Gastrocnemius medialis (tissue), 4 donors: ENCODE measurements around the gene SEC11A. TPM values are rescaled to one million over a fixed set of nuclear protein-coding genes. Genes with fewer than 3 reads are reported as not detected.

ENCODE experiments used
- ATAC-seq, 2 donors: fragments of 150-250 bp; one replicate each; pipeline ENCODE4 v1.9.1; 2016
- DNase-seq, 2 donors: peaks; one replicate each; pipeline ENCODE4 v3.0.0-alpha.2; 2019
- H3K27ac ChIP-seq, 4 donors: fragments of 200-600 bp; sonication (generic); 1 replicate in 1 of 4; 2 replicates in 3 of 4; pipeline ENCODE4 v1.5.1; 2016 to 2018; ENCODE audit warnings: mild to moderate bottlenecking in 2 of 4, moderate library complexity in 1 of 4
- H3K27me3 ChIP-seq, 3 donors: fragments of 200-600 bp; sonication (generic) in 2 of 3; 1 replicate in 1 of 3; 2 replicates in 2 of 3; pipeline versions ENCODE4 v1.5.1 to v1.6.0; 2016 to 2019; ENCODE audit warnings: mild to moderate bottlenecking in 1 of 3, moderate library complexity in 1 of 3
- H3K36me3 ChIP-seq, 2 donors: fragments of 200-600 bp; sonication (generic) in 1 of 2; one replicate each; pipeline ENCODE4 v1.5.1; 2017 to 2018
- H3K4me1 ChIP-seq, 2 donors: fragments of 200-600 bp; sonication (generic) in 1 of 2; one replicate each; pipeline ENCODE4 v1.5.1; 2016 to 2017; ENCODE audit warnings: mild to moderate bottlenecking in 2 of 2
- H3K4me3 ChIP-seq, 4 donors: fragments of 200-600 bp; sonication (generic) in 3 of 4; 1 replicate in 1 of 4; 2 replicates in 3 of 4; pipeline ENCODE4 v1.5.1; 2016 to 2019; ENCODE audit warnings: mild to moderate bottlenecking in 2 of 4
- H3K9me3 ChIP-seq, 3 donors: fragments of 200-600 bp; sonication (generic) in 2 of 3; 1 replicate in 1 of 3; 2 replicates in 2 of 3; pipeline ENCODE4 v1.5.1; 2016 to 2019
- POLR2A ChIP-seq, 2 donors: fragments of 450-650 bp; IDR thresholded peaks; one replicate each; pipeline ENCODE4 v1.6.1; 2017; ENCODE audit warnings: antibody characterized with exemption in 2 of 2, mild to moderate bottlenecking in 2 of 2, moderate library complexity in 2 of 2
- in situ Hi-C, 4 donors: fragments of 200-750 bp; cut with MboI; loops; one replicate each; pipeline versions ENCODE4 v1.15.0 to v1.8.0; 2017; ENCODE audit warnings: low sequenced_read_pairs in 4 of 4
- intact Hi-C: fragments of 100-400 bp; cut with DNase I; formaldehyde crosslinking; loops from one replicate; pipeline ENCODE4 v1.15.1; 2023; ENCODE audit warnings: low total_unique reads
- total RNA-seq, 4 donors: library from RNA; depleted of rRNA; stranded (reverse); fragments of >200 nt; gene quantifications; one replicate each; pipeline versions ENCODE4 v1.1.0 to v1.2.3, GENCODE V29; 2016
- TF ChIP-seq, protein P1 (sequence below), 5 experiments: fragments of 450-650 bp in 3 of 5; fragments of 200-600 bp in 2 of 5; sonication (generic) in 2 of 5; IDR thresholded peaks in 4 of 5; conservative IDR thresholded peaks in 1 of 5; 1 replicate in 4 of 5; 2 replicates in 1 of 5; pipeline ENCODE4 v1.5.1; 2016 to 2019; ENCODE audit warnings: antibody characterized with exemption in 5 of 5, mild to moderate bottlenecking in 3 of 5, moderate library complexity in 3 of 5

The SEC11A gene
- total RNA-seq: 100 to 1,000 TPM in 3 of 4 donors, 10 to 100 TPM in 1; 90.2 to 127 (median 118) TPM

DNA sequence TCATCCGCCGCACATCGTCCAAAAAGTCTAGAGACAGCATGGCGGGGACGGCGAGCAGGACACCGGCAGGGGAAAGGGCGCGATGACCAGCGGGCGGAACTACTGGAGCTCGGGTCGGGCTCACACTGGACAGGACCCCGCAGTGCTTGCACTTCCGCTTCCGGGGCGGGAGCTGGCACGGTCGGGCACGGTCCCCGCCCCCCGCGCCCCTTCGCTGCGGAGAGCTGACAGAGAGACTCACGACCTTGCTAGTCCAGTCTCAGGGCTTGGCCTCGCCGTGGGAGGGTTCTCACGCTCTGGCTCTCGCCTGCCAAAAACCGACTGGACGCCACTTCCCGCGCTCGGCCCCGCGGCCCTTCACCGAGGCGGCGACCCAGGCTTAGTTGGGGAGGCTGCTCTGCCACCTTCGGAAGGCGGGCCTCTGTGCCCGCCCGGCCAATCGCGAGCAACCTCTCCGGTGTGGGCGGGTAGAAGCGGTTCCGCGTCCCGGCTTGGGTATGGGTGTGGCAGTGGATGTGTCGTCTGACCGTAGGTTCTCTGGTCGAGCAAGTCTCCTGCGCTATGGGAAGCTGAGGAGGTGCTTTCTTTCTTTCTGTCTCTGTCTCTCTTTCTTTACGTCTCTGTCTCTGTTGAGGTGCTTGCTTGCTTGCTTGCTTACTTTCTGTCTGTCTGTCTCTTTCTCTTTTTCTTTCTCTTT, at the start of gene SEC11A:
SEC11A (minus strand) TSS at position 104 of the 697 bp plus-strand sequence; CDS start at position 40, 64 bp downstream.
- Histone ChIP-seq H3K27me3 (no peaks in the 10 kb centered on the region), H3K9me3 (no peaks in the 10 kb centered on the region), H3K27ac (peak within 1 kb of the TSS; percentile 95 to 97 (median 96)), H3K4me1 (peaks cover 29 to 30% of the 10 kb centered on the region in 2 donors), H3K36me3 (peaks cover 0 to 6% of the 10 kb centered on the region in 2 donors), H3K4me3 (peak within 1 kb of the TSS; percentile 87 to 94 (median 90))
- TF ChIP-seq, protein P1, sequence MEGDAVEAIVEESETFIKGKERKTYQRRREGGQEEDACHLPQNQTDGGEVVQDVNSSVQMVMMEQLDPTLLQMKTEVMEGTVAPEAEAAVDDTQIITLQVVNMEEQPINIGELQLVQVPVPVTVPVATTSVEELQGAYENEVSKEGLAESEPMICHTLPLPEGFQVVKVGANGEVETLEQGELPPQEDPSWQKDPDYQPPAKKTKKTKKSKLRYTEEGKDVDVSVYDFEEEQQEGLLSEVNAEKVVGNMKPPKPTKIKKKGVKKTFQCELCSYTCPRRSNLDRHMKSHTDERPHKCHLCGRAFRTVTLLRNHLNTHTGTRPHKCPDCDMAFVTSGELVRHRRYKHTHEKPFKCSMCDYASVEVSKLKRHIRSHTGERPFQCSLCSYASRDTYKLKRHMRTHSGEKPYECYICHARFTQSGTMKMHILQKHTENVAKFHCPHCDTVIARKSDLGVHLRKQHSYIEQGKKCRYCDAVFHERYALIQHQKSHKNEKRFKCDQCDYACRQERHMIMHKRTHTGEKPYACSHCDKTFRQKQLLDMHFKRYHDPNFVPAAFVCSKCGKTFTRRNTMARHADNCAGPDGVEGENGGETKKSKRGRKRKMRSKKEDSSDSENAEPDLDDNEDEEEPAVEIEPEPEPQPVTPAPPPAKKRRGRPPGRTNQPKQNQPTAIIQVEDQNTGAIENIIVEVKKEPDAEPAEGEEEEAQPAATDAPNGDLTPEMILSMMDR (IDR thresholded peaks at IDR 0.05 in 4 of 5, conservative IDR thresholded peaks at IDR 0.05 in 1 of 5): no peak
- peak; percentile 72 to 80 for TF ChIP-seq POLR2A (IDR thresholded peaks at IDR 0.05)
- in situ Hi-C loops: no loop called here
- intact Hi-C loops: loop anchor here (1.0 to 5.0 kb wide), 5 partner anchors 32 to 101 kb away; partner anchors contain the start of genes ALPK3, NMB, WDR73 and ZNF592
- peak; percentile 95 for ATAC-seq
- DNase-seq: peak; percentile 95

DNA sequence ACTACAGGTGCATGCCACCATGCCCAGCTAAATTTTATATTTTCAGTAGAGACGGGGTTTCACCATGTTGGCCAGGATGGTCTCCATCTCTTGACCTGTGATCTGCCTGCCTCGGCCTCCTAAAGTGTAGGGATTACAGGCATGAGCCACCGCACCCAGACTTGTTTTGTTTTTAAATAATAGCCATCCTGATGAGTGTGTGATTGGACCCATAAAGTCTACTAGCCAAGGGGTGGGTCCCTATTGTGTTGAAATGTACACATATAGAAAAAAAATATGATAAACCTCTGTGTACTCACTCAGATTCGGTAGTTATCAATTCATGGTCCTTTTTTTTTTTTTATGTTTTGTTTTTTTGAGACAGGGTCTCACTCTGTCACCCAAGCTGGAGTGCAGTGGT, 49.7 kb upstream of the SEC11A start:
- intact Hi-C loops: loop anchor here (1.0 kb wide), 1 partner anchor 43 kb away; no protein-coding TSS in a partner anchor
- peaks cover 0 to 25% of the 10 kb centered on the region in 2 donors for H3K36me3 ChIP-seq
- H3K4me3 ChIP-seq: no peak overlapping the region
- no peaks in the 10 kb centered on the region for H3K27me3 ChIP-seq
- in situ Hi-C loops: no loop called here
- H3K9me3 ChIP-seq: no peaks in the 10 kb centered on the region
- DNase-seq: no peak
- H3K27ac ChIP-seq: peak overlapping the region in 1 of 4 donors; percentile 56
- no peak for ATAC-seq
- H3K4me1 ChIP-seq: peaks cover 36 to 40% of the 10 kb centered on the region in 2 donors
- TF ChIP-seq POLR2A (IDR thresholded peaks at IDR 0.05): no peak
- TF ChIP-seq, protein P1 (IDR thresholded peaks at IDR 0.05 in 4 of 5, conservative IDR thresholded peaks at IDR 0.05 in 1 of 5): no peak

DNA sequence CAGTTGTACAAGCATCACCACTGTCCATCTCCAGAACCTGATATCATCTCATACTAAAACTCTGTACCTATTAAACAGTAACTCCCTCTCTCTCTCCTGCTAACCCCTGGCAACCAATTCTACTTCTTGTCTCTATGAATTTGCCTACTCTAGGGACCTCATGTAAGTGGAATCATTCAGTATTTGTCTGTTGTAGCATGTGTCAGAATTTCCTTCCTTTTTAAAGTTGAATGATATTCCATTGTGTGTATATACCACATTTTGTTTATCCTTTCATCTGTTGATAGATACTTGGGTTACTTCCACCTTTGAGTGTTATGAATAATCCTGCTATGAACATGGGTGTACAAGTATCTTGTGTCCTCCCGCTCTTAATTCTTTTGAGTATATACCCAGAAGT, 49.0 kb upstream of the SEC11A start:
- Histone ChIP-seq H3K4me3 (no peak overlapping the region), H3K27me3 (no peaks in the 10 kb centered on the region), H3K4me1 (peaks cover 43 to 47% of the 10 kb centered on the region in 2 donors), H3K36me3 (peaks cover 0 to 25% of the 10 kb centered on the region in 2 donors), H3K27ac (peak overlapping the region in 2 of 4 donors; percentile 15 to 71), H3K9me3 (no peaks in the 10 kb centered on the region)
- ATAC-seq (no peak), DNase-seq (no peak)
- TF ChIP-seq, protein P1 (IDR thresholded peaks at IDR 0.05 in 4 of 5, conservative IDR thresholded peaks at IDR 0.05 in 1 of 5): no peak
- TF ChIP-seq POLR2A (IDR thresholded peaks at IDR 0.05): no peak
- in situ Hi-C loops (no loop called here), intact Hi-C loops (loop anchor here (1.0 kb wide), 1 partner anchor 43 kb away; no protein-coding TSS in a partner anchor)

DNA sequence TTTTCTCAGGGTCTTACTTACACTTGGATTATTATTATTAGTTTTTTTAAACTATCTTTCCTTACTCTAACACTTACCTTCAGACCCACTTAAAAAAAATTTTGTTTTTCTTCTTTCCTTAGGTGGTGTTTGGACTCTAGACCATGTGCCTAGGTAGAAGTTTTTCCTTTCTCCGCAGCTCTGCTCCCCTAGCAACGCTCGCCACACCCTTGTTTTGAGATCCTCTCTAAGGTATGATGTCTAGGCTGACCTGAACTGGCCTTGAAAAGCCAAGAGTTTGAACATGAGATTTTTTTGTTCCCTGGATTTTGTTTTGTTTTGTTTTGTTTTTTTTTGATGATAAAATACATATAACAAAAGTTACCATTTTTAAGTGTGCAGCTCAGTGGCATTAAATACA, 48.6 kb upstream of the SEC11A start:
- peaks cover 0 to 25% of the 10 kb centered on the region in 2 donors for H3K36me3 ChIP-seq
- ATAC-seq: no peak
- H3K27ac ChIP-seq: peak overlapping the region in 3 of 4 donors; percentile 71 to 77 (median 74)
- H3K4me3 ChIP-seq: no peak overlapping the region
- intact Hi-C loops: no loop called here
- H3K4me1 ChIP-seq: peaks cover 47 to 49% of the 10 kb centered on the region in 2 donors
- H3K27me3 ChIP-seq: no peaks in the 10 kb centered on the region
- DNase-seq: no peak
- no peaks in the 10 kb centered on the region for H3K9me3 ChIP-seq
- TF ChIP-seq POLR2A (IDR thresholded peaks at IDR 0.05): no peak
- TF ChIP-seq, protein P1 (IDR thresholded peaks at IDR 0.05 in 4 of 5, conservative IDR thresholded peaks at IDR 0.05 in 1 of 5): no peak
- in situ Hi-C loops: no loop called here
